ENCODE measurements around the gene NFKB1. TPM values are rescaled to one million over a fixed set of nuclear protein-coding genes. Genes with fewer than 3 reads are reported as not detected.

The NFKB1 gene
- polyA plus RNA-seq, 1 donor (not counting 4 experiments of a cell fraction or from before 2014, with no cell fraction given): 21.8 TPM

- peaks cover 0 to 1% of the 10 kb centered on the region in 2 experiments for H3K36me3 ChIP-seq (ENCODE audit: control insufficient read depth in 2 of 2, extremely low read depth in 1 of 2, insufficient read depth in 2 of 2, low read length in 2 of 2)
- H4K20me1 ChIP-seq (ENCODE audit: control insufficient read depth, extremely low read depth, insufficient read depth, low read length): no peaks in the 10 kb centered on the region
- FAIRE-seq (no peak), DNase-seq (ENCODE audit: low read depth, low spot score) (no peak)
- H3K27ac ChIP-seq (ENCODE audit: control insufficient read depth, insufficient read depth, low read length): no peak overlapping the region
- no peak overlapping the region for H3K9ac ChIP-seq (ENCODE audit: control insufficient read depth, extremely low read depth, insufficient read depth, low read length)
- no peak for TF ChIP-seq EZH2 (IDR thresholded peaks at IDR 0.05; ENCODE audit: low read length)
- TF ChIP-seq, protein P1, sequence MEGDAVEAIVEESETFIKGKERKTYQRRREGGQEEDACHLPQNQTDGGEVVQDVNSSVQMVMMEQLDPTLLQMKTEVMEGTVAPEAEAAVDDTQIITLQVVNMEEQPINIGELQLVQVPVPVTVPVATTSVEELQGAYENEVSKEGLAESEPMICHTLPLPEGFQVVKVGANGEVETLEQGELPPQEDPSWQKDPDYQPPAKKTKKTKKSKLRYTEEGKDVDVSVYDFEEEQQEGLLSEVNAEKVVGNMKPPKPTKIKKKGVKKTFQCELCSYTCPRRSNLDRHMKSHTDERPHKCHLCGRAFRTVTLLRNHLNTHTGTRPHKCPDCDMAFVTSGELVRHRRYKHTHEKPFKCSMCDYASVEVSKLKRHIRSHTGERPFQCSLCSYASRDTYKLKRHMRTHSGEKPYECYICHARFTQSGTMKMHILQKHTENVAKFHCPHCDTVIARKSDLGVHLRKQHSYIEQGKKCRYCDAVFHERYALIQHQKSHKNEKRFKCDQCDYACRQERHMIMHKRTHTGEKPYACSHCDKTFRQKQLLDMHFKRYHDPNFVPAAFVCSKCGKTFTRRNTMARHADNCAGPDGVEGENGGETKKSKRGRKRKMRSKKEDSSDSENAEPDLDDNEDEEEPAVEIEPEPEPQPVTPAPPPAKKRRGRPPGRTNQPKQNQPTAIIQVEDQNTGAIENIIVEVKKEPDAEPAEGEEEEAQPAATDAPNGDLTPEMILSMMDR (optimal IDR thresholded peaks at IDR 0.05 in 1 of 3, IDR thresholded peaks at IDR 0.05 in 1 of 3, conservative IDR thresholded peaks at IDR 0.05 in 1 of 3; ENCODE audit: extremely low read depth in 1 of 3, insufficient read depth in 2 of 3, low read length in 3 of 3): no peak
- H3K79me2 ChIP-seq (ENCODE audit: control insufficient read depth, insufficient read depth, low read length): peaks cover 7% of the 10 kb centered on the region
- no peaks in the 10 kb centered on the region for H3K9me3 ChIP-seq (ENCODE audit: control insufficient read depth, low read depth, low read length)
- H3K9me1 ChIP-seq (ENCODE audit: control insufficient read depth, extremely low read depth, insufficient read depth, low read length): no peaks in the 10 kb centered on the region
- H2AFZ ChIP-seq (ENCODE audit: control insufficient read depth, low read length): no peak overlapping the region
- no peaks in the 10 kb centered on the region for H3K27me3 ChIP-seq (ENCODE audit: control insufficient read depth, extremely low read depth, insufficient read depth, low read length)
- H3K4me2 ChIP-seq (ENCODE audit: control insufficient read depth, extremely low read depth, insufficient read depth, low read depth, low read length): no peak overlapping the region
- H3K4me1 ChIP-seq (ENCODE audit: control insufficient read depth, extremely low read depth, insufficient read depth, low read length): peaks cover 10% of the 10 kb centered on the region
- dilution Hi-C loops (cut with MboI; ENCODE audit: extremely low pct_ligation_motif_present, low sequenced_read_pairs): no loop called here
- H3K4me3 ChIP-seq (ENCODE audit: control insufficient read depth in 2 of 3, extremely low read depth in 1 of 3, insufficient read depth in 2 of 3, low read depth in 1 of 3, low read length in 3 of 3): no peak overlapping the region
Observed at GRCh38 chr4:102553982-102554381, 52.8 kb downstream of the NFKB1 start.

DNA sequence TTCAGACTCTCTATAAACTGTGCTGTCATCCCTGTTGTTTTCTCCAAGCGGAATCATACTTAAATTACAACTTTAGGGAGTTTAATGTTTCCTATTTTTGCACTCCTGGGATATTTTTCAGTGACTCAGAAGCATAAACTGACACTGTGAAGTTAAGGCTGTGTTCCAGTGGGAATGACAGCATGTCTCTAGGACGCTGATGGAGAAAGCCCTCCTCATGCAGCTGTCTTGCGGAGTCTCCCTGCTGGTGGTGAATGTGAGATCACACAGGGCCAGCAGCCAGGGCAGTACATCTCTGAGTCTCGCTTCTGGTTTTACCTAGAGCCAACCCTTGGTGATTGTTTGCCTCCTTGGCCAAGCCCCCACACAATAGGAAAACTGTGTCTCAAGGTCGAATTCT lies 53.3 kb downstream of the NFKB1 start:
- no peak for FAIRE-seq
- dilution Hi-C loops (cut with MboI; ENCODE audit: extremely low pct_ligation_motif_present, low sequenced_read_pairs): no loop called here

More for the DNA sequence above, 53.3 kb downstream of the NFKB1 start:
- Histone ChIP-seq H4K20me1 (ENCODE audit: control insufficient read depth, extremely low read depth, insufficient read depth, low read length) (no peaks in the 10 kb centered on the region), H3K4me1 (ENCODE audit: control insufficient read depth, extremely low read depth, insufficient read depth, low read length) (peaks cover 10% of the 10 kb centered on the region), H3K27me3 (ENCODE audit: control insufficient read depth, extremely low read depth, insufficient read depth, low read length) (no peaks in the 10 kb centered on the region), H3K9me3 (ENCODE audit: control insufficient read depth, low read depth, low read length) (no peaks in the 10 kb centered on the region), H3K9me1 (ENCODE audit: control insufficient read depth, extremely low read depth, insufficient read depth, low read length) (no peaks in the 10 kb centered on the region), H2AFZ (ENCODE audit: control insufficient read depth, low read length) (no peak overlapping the region), H3K36me3 (ENCODE audit: control insufficient read depth in 2 of 2, extremely low read depth in 1 of 2, insufficient read depth in 2 of 2, low read length in 2 of 2) (peaks cover 0 to 1% of the 10 kb centered on the region in 2 experiments), H3K4me2 (ENCODE audit: control insufficient read depth, extremely low read depth, insufficient read depth, low read depth, low read length) (no peak overlapping the region), H3K4me3 (ENCODE audit: control insufficient read depth in 2 of 3, extremely low read depth in 1 of 3, insufficient read depth in 2 of 3, low read depth in 1 of 3, low read length in 3 of 3) (no peak overlapping the region), H3K79me2 (ENCODE audit: control insufficient read depth, insufficient read depth, low read length) (peaks cover 7% of the 10 kb centered on the region), H3K27ac (ENCODE audit: control insufficient read depth, insufficient read depth, low read length) (no peak overlapping the region), H3K9ac (ENCODE audit: control insufficient read depth, extremely low read depth, insufficient read depth, low read length) (no peak overlapping the region)
- no peak for DNase-seq (ENCODE audit: low read depth, low spot score)
- TF ChIP-seq, protein P1 (optimal IDR thresholded peaks at IDR 0.05 in 1 of 3, IDR thresholded peaks at IDR 0.05 in 1 of 3, conservative IDR thresholded peaks at IDR 0.05 in 1 of 3; ENCODE audit: extremely low read depth in 1 of 3, insufficient read depth in 2 of 3, low read length in 3 of 3): no peak
- no peak for TF ChIP-seq EZH2 (IDR thresholded peaks at IDR 0.05; ENCODE audit: low read length)

Measured in keratinocyte (primary cell).